ENCODE results near the gene TBC1D9B. TPM values are rescaled to one million over a fixed set of nuclear protein-coding genes. Genes with fewer than 3 reads are reported as not detected.

Gene TBC1D9B
- total and polyA plus RNA-seq, 2 experiments from 2014 or later: 55.7 to 78.8 TPM

DNA sequence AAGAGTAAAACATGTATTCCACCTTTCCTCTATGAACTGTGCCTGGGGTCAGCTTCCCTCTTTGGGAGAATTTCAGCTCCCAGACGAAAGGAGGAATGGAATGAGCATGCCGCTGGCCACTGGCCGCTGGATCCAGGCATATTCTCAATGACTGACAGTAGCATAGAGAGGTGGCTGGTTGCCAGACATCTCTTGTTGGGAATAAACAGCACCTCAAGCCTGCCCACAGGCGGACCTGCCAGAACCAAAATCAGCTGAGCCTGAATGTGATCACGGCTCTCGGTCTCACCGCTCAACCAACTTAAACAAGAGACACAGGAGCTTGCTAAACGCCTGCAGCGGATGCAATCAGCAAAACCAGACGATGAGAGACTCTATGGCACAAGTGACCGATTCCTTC lies 20.6 kb downstream of the TBC1D9B start:
- Histone ChIP-seq H3K79me2 (ENCODE audit: insufficient read depth) (peaks cover 12% of the 10 kb centered on the region; the same call in 1 of the 2 replicates), H3K27ac (no peak overlapping the region), H3F3A (ENCODE audit: insufficient read depth) (no peaks in the 10 kb centered on the region), H3K9me2 (ENCODE audit: insufficient read depth) (no peaks in the 10 kb centered on the region), H3K4me2 (ENCODE audit: unreplicated experiment) (no peak overlapping the region), H3K9me3 (ENCODE audit: low read depth) (no peaks in the 10 kb centered on the region), H2AFZ (no peak overlapping the region), H3K4me3 (no peak overlapping the region), H4K20me1 (ENCODE audit: insufficient read depth) (no peaks in the 10 kb centered on the region), H3K36me3 (ENCODE audit: low read depth) (peaks cover 46% of the 10 kb centered on the region), H3K27me3 (replicated peaks; ENCODE audit: insufficient read depth) (no peaks in the 10 kb centered on the region), H3K9ac (no peak overlapping the region), H3K4me1 (ENCODE audit: insufficient read depth) (no peaks in the 10 kb centered on the region)
- no peak for DNase-seq
- in situ Hi-C loops (cut with MboI): no loop called here
- TF ChIP-seq EZH2 (IDR thresholded peaks at IDR 0.05; ENCODE audit: insufficient read depth, poor library complexity, severe bottlenecking) (no peak), EZH2phosphoT487 (IDR thresholded peaks at IDR 0.05; ENCODE audit: insufficient read depth, low read depth) (no peak)
- WGBS, 2 experiments (ENCODE audit: low coverage in 1 of 2, low lambda C conversion rate in 2 of 2, missing lambda C conversion rate in 2 of 2): 96 to 97% methylated on average over 11 of the region's 11 CpGs

- Histone ChIP-seq H3K27ac (no peak overlapping the region), H3F3A (ENCODE audit: insufficient read depth) (no peaks in the 10 kb centered on the region), H3K4me1 (ENCODE audit: insufficient read depth) (no peaks in the 10 kb centered on the region), H3K27me3 (replicated peaks; ENCODE audit: insufficient read depth) (no peaks in the 10 kb centered on the region), H3K9ac (no peak overlapping the region), H3K4me3 (no peak overlapping the region), H3K9me2 (ENCODE audit: insufficient read depth) (no peaks in the 10 kb centered on the region), H3K79me2 (ENCODE audit: insufficient read depth) (peaks cover 12% of the 10 kb centered on the region; the same call in 1 of the 2 replicates), H4K20me1 (ENCODE audit: insufficient read depth) (no peaks in the 10 kb centered on the region), H2AFZ (no peak overlapping the region), H3K9me3 (ENCODE audit: low read depth) (no peaks in the 10 kb centered on the region), H3K36me3 (ENCODE audit: low read depth) (peaks cover 45% of the 10 kb centered on the region), H3K4me2 (ENCODE audit: unreplicated experiment) (no peak overlapping the region)
- WGBS, 2 experiments (ENCODE audit: low coverage in 1 of 2, low lambda C conversion rate in 2 of 2, missing lambda C conversion rate in 2 of 2): 74 to 76% methylated on average over 14 of the region's 14 CpGs
- DNase-seq: peak; percentile 18
- TF ChIP-seq EZH2 (IDR thresholded peaks at IDR 0.05; ENCODE audit: insufficient read depth, poor library complexity, severe bottlenecking) (no peak), EZH2phosphoT487 (IDR thresholded peaks at IDR 0.05; ENCODE audit: insufficient read depth, low read depth) (no peak)
- in situ Hi-C loops (cut with MboI): no loop called here
Observed at GRCh38 chr5:179886190-179886911, 21.3 kb downstream of the TBC1D9B start.

DNA sequence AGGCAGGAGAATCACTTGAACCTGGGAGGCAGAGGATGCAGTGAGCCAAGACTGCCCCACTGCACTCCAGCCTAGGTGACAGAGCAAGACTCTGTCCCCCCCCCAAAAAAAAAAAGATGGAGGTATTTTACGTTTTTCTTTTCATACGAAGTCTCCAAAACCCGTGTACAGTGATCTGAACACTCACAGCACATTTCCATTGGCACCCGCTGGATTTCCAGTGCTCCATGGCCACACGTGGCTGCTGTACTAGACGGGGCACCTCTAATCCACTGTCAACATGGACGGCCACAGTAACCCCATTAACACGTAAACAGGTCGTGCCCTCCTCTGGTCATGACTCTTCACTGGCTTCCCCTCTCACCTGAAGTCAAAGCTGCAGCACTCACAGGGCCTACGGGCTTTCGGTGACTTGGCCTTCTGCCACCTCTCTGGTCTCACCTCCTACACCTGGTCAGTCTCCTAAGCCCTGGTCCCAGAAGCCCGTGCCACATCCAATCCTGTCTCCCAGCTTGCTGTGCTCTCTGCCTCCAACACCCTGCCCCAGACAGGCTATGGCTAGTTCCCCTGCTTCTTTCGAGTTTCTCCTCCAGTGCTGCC lies 22.1 kb downstream of the TBC1D9B start:
- no peak overlapping the region for H3K4me2 ChIP-seq (ENCODE audit: unreplicated experiment)
- in situ Hi-C loops (cut with MboI): no loop called here
- no peaks in the 10 kb centered on the region for H3K9me2 ChIP-seq (ENCODE audit: insufficient read depth)
- no peak overlapping the region for H2AFZ ChIP-seq
- no peaks in the 10 kb centered on the region for H4K20me1 ChIP-seq (ENCODE audit: insufficient read depth)
- no peaks in the 10 kb centered on the region for H3K9me3 ChIP-seq (ENCODE audit: low read depth)
- no peak overlapping the region for H3K4me3 ChIP-seq
- TF ChIP-seq EZH2 (IDR thresholded peaks at IDR 0.05; ENCODE audit: insufficient read depth, poor library complexity, severe bottlenecking): no peak
- peaks cover 12% of the 10 kb centered on the region; the same call in 1 of the 2 replicates for H3K79me2 ChIP-seq (ENCODE audit: insufficient read depth)
- H3K27ac ChIP-seq: no peak overlapping the region
- H3K9ac ChIP-seq: no peak overlapping the region
- no peaks in the 10 kb centered on the region for H3K27me3 ChIP-seq (replicated peaks; ENCODE audit: insufficient read depth)
- 95 to 98% methylated on average over 13 of the region's 13 CpGs for WGBS, 2 experiments (ENCODE audit: low coverage in 1 of 2, low lambda C conversion rate in 2 of 2, missing lambda C conversion rate in 2 of 2)
- DNase-seq: no peak
- peaks cover 45% of the 10 kb centered on the region for H3K36me3 ChIP-seq (ENCODE audit: low read depth)
- H3F3A ChIP-seq (ENCODE audit: insufficient read depth): no peaks in the 10 kb centered on the region
- H3K4me1 ChIP-seq (ENCODE audit: insufficient read depth): no peaks in the 10 kb centered on the region

- Histone ChIP-seq H3F3A (ENCODE audit: insufficient read depth) (no peaks in the 10 kb centered on the region), H3K4me2 (ENCODE audit: unreplicated experiment) (no peak overlapping the region), H4K20me1 (ENCODE audit: insufficient read depth) (no peaks in the 10 kb centered on the region), H3K27me3 (replicated peaks; ENCODE audit: insufficient read depth) (no peaks in the 10 kb centered on the region), H3K36me3 (ENCODE audit: low read depth) (peaks cover 47% of the 10 kb centered on the region), H3K4me3 (no peak overlapping the region), H3K9me3 (ENCODE audit: low read depth) (no peaks in the 10 kb centered on the region), H3K79me2 (ENCODE audit: insufficient read depth) (peaks cover 12% of the 10 kb centered on the region; the same call in 1 of the 2 replicates), H3K4me1 (ENCODE audit: insufficient read depth) (no peaks in the 10 kb centered on the region), H2AFZ (no peak overlapping the region), H3K9ac (no peak overlapping the region), H3K9me2 (ENCODE audit: insufficient read depth) (no peaks in the 10 kb centered on the region), H3K27ac (no peak overlapping the region)
- TF ChIP-seq EZH2phosphoT487 (IDR thresholded peaks at IDR 0.05; ENCODE audit: insufficient read depth, low read depth): no peak
- TF ChIP-seq EZH2 (IDR thresholded peaks at IDR 0.05; ENCODE audit: insufficient read depth, poor library complexity, severe bottlenecking): no peak
- DNase-seq: no peak
- WGBS, 2 experiments (ENCODE audit: low coverage in 1 of 2, low lambda C conversion rate in 2 of 2, missing lambda C conversion rate in 2 of 2): 94 to 99% methylated on average over 3 of the region's 3 CpGs
- in situ Hi-C loops (cut with MboI): no loop called here
Observed at GRCh38 chr5:179883163-179883562, 24.5 kb downstream of the TBC1D9B start.
